GF-D8 (cell line): ENCODE measurements around the gene DPP10.

Source experiments
- DNase-seq: peaks from one replicate; lab custom pipeline; 2025; lab: John Stamatoyannopoulos, UW

The DPP10 gene

DNA sequence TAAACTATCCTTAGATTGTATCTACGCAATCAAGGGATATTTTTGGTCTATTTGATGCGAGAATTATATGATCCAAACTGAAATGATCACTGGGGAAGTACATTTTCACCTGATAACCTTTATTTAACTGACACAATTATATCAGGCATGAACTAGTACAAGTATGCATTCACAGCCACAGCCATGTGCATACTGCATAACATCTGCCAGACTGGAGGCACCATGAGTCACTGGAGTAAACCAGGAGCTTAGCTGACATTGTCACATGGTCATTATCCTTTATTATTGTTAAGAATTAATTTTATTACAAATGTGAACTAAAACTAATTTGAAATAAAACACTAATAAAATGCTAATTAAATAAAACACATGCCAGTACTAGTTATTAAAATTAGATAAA is 1127.1 kb downstream of the DPP10 start:
- no peak for DNase-seq

- no peak for DNase-seq
Observed at GRCh38 chr2:115572746-115573145, 1130.3 kb downstream of the DPP10 start.

- no peak for DNase-seq
Observed at GRCh38 chr2:115573756-115574155, 1131.3 kb downstream of the DPP10 start.

DNA sequence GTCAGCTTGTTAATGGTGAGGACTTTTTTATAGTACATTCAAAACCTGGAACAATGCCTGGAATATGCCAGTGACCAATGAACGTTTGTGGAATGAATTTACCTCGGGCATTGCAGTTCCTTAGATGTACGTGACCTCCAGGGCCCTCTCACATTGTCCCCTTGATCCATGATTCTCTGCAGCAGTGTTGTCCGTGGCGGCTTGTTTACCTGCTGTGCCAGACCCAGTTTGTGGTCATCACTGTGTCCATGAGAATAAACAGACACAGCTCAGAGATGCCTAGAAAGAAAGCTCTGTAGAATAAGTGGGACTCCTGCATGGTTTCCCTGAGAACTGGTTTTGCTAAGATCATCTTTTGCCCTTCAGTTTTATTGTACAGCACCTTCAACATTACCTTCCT is 1132.2 kb downstream of the DPP10 start:
- no peak for DNase-seq

GRCh38 chr2:115580784-115581183 is 1138.3 kb downstream of the DPP10 start:
- DNase-seq: no peak

DNA sequence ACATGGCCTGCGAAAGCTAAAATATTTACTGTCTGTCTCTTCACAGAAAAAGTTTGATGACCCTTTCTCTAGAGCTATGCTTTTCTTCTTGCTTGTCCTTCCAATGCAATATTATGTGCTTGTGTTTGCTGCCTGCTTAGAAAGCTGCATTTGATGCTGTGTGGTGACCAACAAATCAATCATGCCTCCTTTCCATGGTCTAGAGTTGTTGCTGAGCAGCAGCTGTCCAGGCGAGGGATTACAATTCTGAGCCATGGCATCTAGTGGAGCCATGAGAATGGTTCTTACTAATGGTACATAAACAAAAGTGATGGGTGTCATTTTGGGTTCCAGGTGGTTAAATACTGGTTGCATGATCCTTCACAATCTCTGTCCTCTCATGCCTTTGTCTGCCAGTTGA is 1142.1 kb downstream of the DPP10 start:
- DNase-seq: no peak

DNA sequence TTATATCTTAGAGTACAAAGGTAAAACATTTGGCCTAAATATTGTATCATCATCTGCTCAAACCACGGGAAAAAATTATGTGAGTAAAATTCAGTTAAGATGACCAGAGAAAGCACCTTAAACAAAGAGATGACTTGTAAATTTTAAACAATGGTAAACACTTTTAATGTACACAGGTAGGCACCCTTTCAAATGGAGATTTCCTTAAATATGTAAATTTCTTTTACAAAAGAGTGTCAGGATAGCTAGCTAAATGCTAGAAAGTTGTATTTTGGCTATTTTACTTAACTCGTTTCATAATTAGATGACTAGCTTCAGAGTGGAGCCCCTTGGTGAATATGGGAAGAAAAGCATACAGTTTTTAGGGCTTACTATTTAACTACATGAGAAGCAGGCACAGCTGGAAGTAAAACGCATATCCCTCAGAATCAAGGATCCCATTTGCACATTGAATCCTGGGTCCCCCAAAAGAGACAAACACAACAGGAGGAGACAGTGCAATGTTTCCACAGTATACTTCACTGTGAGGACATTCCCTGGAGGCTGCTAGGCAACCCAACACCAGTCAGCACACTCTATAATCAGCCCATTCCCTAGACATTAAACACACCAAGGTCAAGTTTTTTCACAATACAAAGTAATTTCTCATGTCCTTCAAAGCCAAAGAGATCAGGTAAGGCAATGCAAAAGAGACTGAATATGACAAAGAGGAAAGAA is 1154.4 kb downstream of the DPP10 start:
- no peak for DNase-seq

GRCh38 chr2:115603285-115603684 is 1160.8 kb downstream of the DPP10 start:
- DNase-seq: no peak

DNA sequence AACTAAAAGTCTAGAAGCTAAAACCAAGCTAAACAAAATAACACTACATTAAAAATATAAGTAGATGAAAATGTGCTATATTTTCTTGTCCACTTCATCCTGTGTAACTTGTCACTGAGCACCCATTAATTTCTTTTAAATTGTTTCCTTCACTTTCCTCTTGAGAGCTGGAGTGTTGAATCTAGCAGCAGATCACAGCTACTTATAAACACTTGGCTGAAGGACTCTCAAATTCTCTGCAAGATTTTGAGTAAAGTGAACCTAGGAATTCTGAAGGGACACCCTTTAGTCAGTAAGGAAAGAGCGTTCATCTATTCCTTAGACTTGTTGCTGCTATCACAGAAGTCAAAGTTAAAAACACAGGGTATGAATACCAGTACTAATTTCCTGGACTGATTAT is 1163.9 kb downstream of the DPP10 start:
- no peak for DNase-seq

DNA sequence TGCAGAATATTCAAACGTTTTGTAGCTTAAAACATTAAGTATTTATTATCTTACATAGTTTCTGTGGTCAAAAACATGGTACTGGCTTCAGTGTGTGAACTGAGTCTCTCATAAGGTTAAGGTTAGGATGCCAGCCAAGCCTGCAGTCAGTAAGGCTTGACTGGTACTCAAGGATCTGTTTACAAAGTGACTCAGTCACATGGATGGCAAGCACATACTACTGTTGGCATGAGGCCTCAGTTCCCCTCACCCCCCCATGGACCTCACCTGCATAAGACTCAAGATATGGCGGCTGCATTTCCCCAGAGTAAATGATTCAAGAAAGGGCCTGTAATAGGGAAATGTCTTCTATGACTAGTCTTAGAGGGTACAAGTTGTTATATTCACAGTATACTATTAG is 1167.5 kb downstream of the DPP10 start:
- DNase-seq: no peak

GRCh38 chr2:115610888-115611287 is 1168.4 kb downstream of the DPP10 start:
- DNase-seq: no peak

- no peak for DNase-seq
Observed at GRCh38 chr2:115624332-115624731, 1181.9 kb downstream of the DPP10 start.

DNA sequence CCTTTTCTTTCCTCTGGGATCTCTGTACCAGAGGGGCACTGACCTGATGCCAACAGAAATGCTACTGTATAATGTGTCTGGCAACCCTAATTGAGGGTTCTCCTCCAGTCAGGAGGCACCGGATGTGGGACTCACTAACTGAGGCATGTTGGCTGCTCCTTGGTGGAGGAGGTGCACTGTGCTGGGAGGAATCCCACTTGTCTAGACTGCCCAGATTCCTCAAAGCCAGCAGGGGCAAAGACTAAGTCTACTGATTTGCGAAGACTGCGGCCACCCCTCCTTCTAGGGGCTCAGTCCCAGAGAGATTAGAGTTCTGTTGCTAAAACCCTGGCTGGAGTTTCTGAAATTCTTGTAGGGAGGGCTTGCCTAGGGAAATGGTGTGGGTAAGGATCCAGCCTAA is 1192.1 kb downstream of the DPP10 start:
- DNase-seq: no peak

DNA sequence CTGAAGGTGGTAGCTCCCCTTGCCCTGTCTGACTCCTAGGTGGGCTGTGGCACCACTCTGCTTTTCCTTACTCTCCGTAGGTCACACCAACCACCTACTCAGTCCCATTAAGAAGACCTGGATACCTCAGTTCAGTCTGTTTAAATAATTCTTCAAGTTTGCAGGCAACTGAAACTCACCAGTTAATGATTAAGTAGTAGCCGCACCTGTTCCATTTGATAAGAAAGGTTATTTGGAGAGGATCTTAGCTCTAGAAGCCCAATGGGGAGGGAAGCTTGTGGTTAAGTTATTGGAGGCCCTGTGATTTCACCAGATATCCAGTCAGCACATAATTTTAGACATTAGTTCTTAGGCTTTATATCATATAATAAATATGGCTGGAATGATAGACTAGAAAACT is 1193.0 kb downstream of the DPP10 start:
- no peak for DNase-seq

DNA sequence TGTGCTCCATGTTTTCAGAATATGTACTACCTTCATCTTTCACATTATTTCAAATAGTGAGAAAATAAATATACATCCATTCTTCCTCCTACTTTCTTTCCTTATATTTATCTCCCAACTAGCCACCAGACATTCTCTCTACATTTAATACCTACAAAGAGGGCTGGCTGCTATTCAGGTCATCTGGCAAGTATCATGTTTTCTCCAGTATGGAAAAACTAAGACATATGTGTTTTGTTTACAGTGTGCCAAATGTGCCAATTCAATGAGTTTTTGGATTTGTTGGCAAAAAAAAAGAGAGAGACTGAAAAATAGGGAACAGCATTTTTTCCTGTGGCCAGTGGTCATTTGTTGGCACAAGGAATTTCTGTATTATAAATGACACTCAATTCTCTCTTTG is 1207.3 kb downstream of the DPP10 start:
- DNase-seq: no peak

- no peak for DNase-seq
Observed at GRCh38 chr2:115650827-115651226, 1208.4 kb downstream of the DPP10 start.

- no peak for DNase-seq
Observed at GRCh38 chr2:115652652-115653051, 1210.2 kb downstream of the DPP10 start.

- DNase-seq: no peak
Observed at GRCh38 chr2:115654362-115654761, 1211.9 kb downstream of the DPP10 start.

DNA sequence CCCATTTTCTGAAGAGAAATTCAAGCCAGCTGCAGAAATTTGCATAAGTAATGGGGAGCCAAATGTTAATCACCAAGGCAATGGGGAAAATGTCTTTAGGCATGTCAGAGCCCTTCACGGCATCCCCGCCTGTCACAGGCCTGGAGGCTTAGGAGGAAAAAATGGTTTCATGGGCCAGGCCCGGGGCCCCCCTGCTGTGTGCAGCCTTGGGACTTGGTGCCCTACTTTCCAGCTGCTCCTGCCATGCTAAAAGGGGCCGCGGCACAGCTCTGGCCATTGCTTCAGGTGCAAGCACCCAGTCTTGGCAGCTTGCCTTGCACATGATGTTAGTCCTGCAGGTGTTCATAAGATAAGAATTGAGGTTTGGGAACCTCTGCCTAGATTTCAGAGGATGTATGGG is 1235.7 kb downstream of the DPP10 start:
- DNase-seq: no peak

- DNase-seq: no peak
Observed at GRCh38 chr2:115684345-115684744, 1241.9 kb downstream of the DPP10 start.

DNA sequence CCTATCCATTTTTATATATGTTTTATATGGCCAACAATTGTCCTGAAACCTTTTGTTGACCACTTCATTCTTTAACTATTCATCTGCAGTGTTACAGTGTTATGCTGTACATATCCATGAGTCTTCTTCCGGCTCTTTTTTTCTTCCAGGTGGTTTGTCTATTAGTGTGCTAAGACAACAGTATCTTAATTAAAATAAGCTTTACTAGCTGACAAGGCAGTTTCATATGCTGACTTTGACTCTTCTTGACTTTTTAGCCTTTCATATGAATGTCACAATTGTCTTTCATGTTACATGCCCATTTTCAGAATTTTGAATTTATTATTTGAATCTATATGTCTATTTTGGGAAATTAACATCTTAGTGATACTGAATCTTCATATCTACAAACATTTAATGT is 1249.0 kb downstream of the DPP10 start:
- no peak for DNase-seq

DNA sequence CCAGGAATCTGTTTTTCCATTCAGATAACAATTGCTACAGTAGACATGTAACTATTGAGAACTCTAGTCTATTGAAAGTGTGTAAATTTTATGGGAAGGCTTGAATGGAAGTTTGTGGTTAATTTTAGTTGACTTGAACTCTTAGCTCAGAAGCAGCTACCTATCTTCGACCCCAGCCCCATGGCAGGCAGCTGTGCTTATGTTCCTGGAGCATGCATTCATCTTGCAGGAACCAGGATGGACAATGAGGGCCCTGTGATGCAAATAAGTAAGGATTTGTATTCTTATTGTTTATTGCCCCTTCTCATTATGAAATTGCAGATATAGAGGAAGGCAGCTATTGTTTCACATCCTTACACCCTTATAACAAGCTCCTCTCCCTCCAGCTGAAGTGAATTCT is 1252.2 kb downstream of the DPP10 start:
- no peak for DNase-seq

DNA sequence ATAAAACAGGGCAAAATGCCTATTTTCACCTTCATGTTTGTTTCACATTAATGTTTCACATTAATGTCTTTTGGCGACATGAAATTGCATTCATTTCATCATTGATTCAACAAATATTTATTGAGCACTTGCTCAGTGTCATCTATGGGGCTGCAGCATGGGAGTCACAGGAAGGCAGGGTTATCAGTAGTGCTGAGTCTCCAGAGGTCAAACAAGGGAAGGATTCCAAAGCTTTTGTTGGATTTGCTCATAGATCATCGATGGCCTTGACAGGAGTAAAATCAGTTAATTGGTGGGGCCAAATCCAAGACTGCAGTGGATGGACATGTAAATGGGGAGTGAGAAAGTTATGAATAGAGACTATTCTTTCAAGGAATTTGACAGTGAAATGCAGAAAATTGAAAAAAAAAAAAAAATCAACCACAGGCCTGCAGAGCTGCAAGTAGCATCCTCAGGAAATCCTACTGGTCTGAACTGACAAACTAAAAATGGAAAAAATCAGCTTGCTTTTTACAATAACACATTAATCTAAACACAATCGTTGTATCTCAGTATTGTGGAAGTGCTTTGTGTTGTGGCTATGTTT is 1290.8 kb downstream of the DPP10 start:
- DNase-seq: no peak

DNA sequence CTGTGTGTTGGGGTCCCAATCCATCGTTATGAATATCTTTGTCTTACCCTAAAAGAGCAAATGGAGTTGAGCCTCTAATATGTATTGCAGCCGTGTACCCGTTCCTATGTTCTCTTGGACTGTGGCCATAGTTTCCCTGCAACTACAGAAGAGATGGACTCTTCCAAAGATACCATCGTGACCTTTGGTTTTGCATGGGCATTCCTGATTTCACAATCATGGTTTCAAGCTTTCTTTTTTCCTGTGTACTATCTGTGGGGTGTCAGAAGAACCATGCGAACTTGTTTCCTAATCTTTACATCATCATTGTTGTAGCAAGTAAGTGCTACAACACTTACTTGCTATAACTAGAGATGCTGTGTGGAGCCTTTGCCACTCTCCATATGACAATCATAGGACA is 1295.7 kb downstream of the DPP10 start:
- no peak for DNase-seq
